ENCODE results near the gene HAGHL. TPM values are rescaled to one million over a fixed set of nuclear protein-coding genes. Genes with fewer than 3 reads are reported as not detected.

HAGHL gene
- total and polyA plus RNA-seq, 2 experiments from 2014 or later: 21.6 to 35.3 TPM

- no peaks in the 10 kb centered on the region for H3K9me2 ChIP-seq (ENCODE audit: insufficient read depth)
- Mint-ChIP-seq H3K4me1 (peaks cover 3% of the 10 kb centered on the region; the same call in 1 of the 3 replicates), H3K9me3 (no peaks in the 10 kb centered on the region), H3K36me3 (ENCODE audit: low read depth) (no peaks in the 10 kb centered on the region), H3K27ac (no peak overlapping the region), H3K4me3 (no peak overlapping the region), H3K27me3 (ENCODE audit: insufficient read depth, low read depth, poor library complexity) (peaks cover 24% of the 10 kb centered on the region)
- peaks cover 14% of the 10 kb centered on the region; the same call in 1 of the 2 replicates for H3K27me3 ChIP-seq (ENCODE audit: insufficient read depth)
- no peaks in the 10 kb centered on the region for H4K20me1 ChIP-seq (replicated peaks; ENCODE audit: insufficient read depth)
- no peaks in the 10 kb centered on the region for H3K36me3 ChIP-seq (ENCODE audit: insufficient read depth)
- H3K4me3 ChIP-seq: no peak overlapping the region
- H2AFZ ChIP-seq: no peak overlapping the region
- no peak overlapping the region for H3K4me2 ChIP-seq
- H3K27ac ChIP-seq (ENCODE audit: low read depth): no peak overlapping the region
- ATAC-seq (no peak), DNase-seq (ENCODE audit: low spot score) (no peak)
- H3K4me1 ChIP-seq (ENCODE audit: insufficient read depth): peaks cover 4% of the 10 kb centered on the region; the same call in 1 of the 2 replicates
- H3K79me2 ChIP-seq (replicated peaks; ENCODE audit: insufficient read depth): no peaks in the 10 kb centered on the region
- peaks cover 12% of the 10 kb centered on the region for H3F3A ChIP-seq (replicated peaks; ENCODE audit: low read depth)
- TF ChIP-seq STAT1 (IDR thresholded peaks at IDR 0.05; ENCODE audit: unreplicated experiment) (no peak), NANOG (IDR thresholded peaks at IDR 0.05; ENCODE audit: borderline replicate concordance) (no peak)
Measured at GRCh38 chr16:725041-725376, 1.9 kb upstream of the HAGHL start.

- Histone ChIP-seq H3K27ac (ENCODE audit: low read depth) (no peak overlapping the region), H3K27me3 (ENCODE audit: insufficient read depth) (peaks cover 14% of the 10 kb centered on the region; the same call in 1 of the 2 replicates), H4K20me1 (replicated peaks; ENCODE audit: insufficient read depth) (no peaks in the 10 kb centered on the region), H3K4me2 (peak overlapping the region; percentile 87), H3F3A (replicated peaks; ENCODE audit: low read depth) (peaks cover 12% of the 10 kb centered on the region), H3K4me1 (ENCODE audit: insufficient read depth) (no peaks in the 10 kb centered on the region), H3K36me3 (ENCODE audit: insufficient read depth) (no peaks in the 10 kb centered on the region), H2AFZ (no peak overlapping the region), H3K9me2 (ENCODE audit: insufficient read depth) (no peaks in the 10 kb centered on the region), H3K4me3 (peak overlapping the region; percentile 71; the same call in 1 of the 2 replicates), H3K79me2 (replicated peaks; ENCODE audit: insufficient read depth) (no peaks in the 10 kb centered on the region)
- ATAC-seq (no peak), DNase-seq (ENCODE audit: low spot score) (no peak)
- H3K36me3 Mint-ChIP-seq (ENCODE audit: low read depth): no peaks in the 10 kb centered on the region
- no peak overlapping the region for H3K27ac Mint-ChIP-seq
- no peaks in the 10 kb centered on the region for H3K4me1 Mint-ChIP-seq
- no peak overlapping the region for H3K4me3 Mint-ChIP-seq
- H3K27me3 Mint-ChIP-seq (ENCODE audit: insufficient read depth, low read depth, poor library complexity): peaks cover 18% of the 10 kb centered on the region
- no peaks in the 10 kb centered on the region for H3K9me3 Mint-ChIP-seq
- TF ChIP-seq POLR2AphosphoS5 (IDR thresholded peaks at IDR 0.05; ENCODE audit: low read depth): no peak
- no peak for TF ChIP-seq JUNB (IDR thresholded peaks at IDR 0.05; ENCODE audit: unreplicated experiment)
- TF ChIP-seq ZNF462 (CRISPR knock-in tag; IDR thresholded peaks at IDR 0.05): no peak
- TF ChIP-seq STAT1 (IDR thresholded peaks at IDR 0.05; ENCODE audit: unreplicated experiment): no peak
- TF ChIP-seq CREB1 (CRISPR knock-in tag; IDR thresholded peaks at IDR 0.05; ENCODE audit: low read depth): no peak
- TF ChIP-seq ZNF331 (CRISPR knock-in tag; IDR thresholded peaks at IDR 0.05; ENCODE audit: low read depth): no peak
- TF ChIP-seq, protein P1, sequence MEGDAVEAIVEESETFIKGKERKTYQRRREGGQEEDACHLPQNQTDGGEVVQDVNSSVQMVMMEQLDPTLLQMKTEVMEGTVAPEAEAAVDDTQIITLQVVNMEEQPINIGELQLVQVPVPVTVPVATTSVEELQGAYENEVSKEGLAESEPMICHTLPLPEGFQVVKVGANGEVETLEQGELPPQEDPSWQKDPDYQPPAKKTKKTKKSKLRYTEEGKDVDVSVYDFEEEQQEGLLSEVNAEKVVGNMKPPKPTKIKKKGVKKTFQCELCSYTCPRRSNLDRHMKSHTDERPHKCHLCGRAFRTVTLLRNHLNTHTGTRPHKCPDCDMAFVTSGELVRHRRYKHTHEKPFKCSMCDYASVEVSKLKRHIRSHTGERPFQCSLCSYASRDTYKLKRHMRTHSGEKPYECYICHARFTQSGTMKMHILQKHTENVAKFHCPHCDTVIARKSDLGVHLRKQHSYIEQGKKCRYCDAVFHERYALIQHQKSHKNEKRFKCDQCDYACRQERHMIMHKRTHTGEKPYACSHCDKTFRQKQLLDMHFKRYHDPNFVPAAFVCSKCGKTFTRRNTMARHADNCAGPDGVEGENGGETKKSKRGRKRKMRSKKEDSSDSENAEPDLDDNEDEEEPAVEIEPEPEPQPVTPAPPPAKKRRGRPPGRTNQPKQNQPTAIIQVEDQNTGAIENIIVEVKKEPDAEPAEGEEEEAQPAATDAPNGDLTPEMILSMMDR (conservative IDR thresholded peaks at IDR 0.05; ENCODE audit: low read depth in 2 of 2): no peak
- no peak for TF ChIP-seq REST (IDR thresholded peaks at IDR 0.05; ENCODE audit: unreplicated experiment)
- no peak for TF ChIP-seq NANOG (IDR thresholded peaks at IDR 0.05; ENCODE audit: borderline replicate concordance)
Measured at GRCh38 chr16:725463-726187, 1.3 kb upstream of the HAGHL start.
